DND-41 (cell line): ENCODE results near the gene RGS1.
A peak's percentile ranks its signal among the peaks of the same experiment; 100 is the strongest.

Source experiments
- ATAC-seq: fragments of 200-7000 bp; cut with Tn5 transposase; 3 replicates; pipeline ENCODE4 v1.9.1; 2021; ENCODE audit warnings: low read depth; ENCODE audit not compliant: insufficient read depth
- DNase-seq: peaks from one replicate; pipeline ENCODE4 v3.0.0-alpha.2; 2020
- H2AFZ ChIP-seq: 2 replicates; pipeline ENCODE4 v1.6.0; 2012; ENCODE audit warnings: low read depth, low read length
- H3K27ac ChIP-seq: 2 replicates; pipeline ENCODE4 v1.5.1; 2012; ENCODE audit warnings: low read length, inconsistent platforms
- H3K27me3 ChIP-seq: fragments of 200-600 bp; sonication (generic); 2 replicates; pipeline ENCODE4 v1.6.0; 2012; ENCODE audit warnings: low read length, mild to moderate bottlenecking, inconsistent platforms; ENCODE audit not compliant: insufficient read depth, poor library complexity
- H3K36me3 ChIP-seq: 2 replicates; pipeline ENCODE4 v1.5.1; 2012; ENCODE audit warnings: low read length, inconsistent platforms; ENCODE audit not compliant: insufficient read depth
- H3K4me1 ChIP-seq: 2 replicates; pipeline ENCODE4 v1.5.1; 2012; ENCODE audit warnings: mild to moderate bottlenecking, low read length; ENCODE audit not compliant: insufficient read depth
- H3K4me2 ChIP-seq: 2 replicates; pipeline ENCODE4 v1.6.0; 2012; ENCODE audit warnings: mild to moderate bottlenecking, moderate library complexity, low read length, inconsistent platforms; ENCODE audit not compliant: insufficient read depth
- H3K4me3 ChIP-seq, 2 experiments: fragments of 200-600 bp in 1 of 2; shearing (Covaris generic) in 1 of 2; 2 replicates each; pipeline ENCODE4 v1.5.1; 2012 to 2016; ENCODE audit warnings: inconsistent platforms in 2 of 2, low read length in 2 of 2, mild to moderate bottlenecking in 2 of 2, low read depth in 1 of 2, moderate library complexity in 1 of 2
- H3K79me2 ChIP-seq: 2 replicates; pipeline ENCODE4 v1.6.0; 2012; ENCODE audit warnings: low read length, inconsistent platforms; ENCODE audit not compliant: insufficient read depth
- H3K9ac ChIP-seq: 2 replicates; pipeline ENCODE4 v1.6.0; 2012; ENCODE audit warnings: low read depth, mild to moderate bottlenecking, inconsistent platforms, low read length, moderate library complexity
- H3K9me3 ChIP-seq: 2 replicates; pipeline ENCODE4 v1.5.1; 2012; ENCODE audit warnings: low read length, moderate library complexity, mild to moderate bottlenecking, inconsistent platforms; ENCODE audit not compliant: insufficient read depth, severe bottlenecking
- H4K20me1 ChIP-seq: 2 replicates; pipeline ENCODE4 v1.6.0; 2012; ENCODE audit warnings: low read length; ENCODE audit not compliant: insufficient read depth
- CTCF ChIP-seq: IDR thresholded peaks from 2 replicates; pipeline ENCODE4 v1.5.1; 2012; ENCODE audit warnings: borderline replicate concordance, low read length, moderate library complexity, mild to moderate bottlenecking; ENCODE audit not compliant: poor library complexity, severe bottlenecking; ENCODE audit errors: extremely low read depth
- EZH2 ChIP-seq: IDR thresholded peaks from 3 replicates; pipeline ENCODE4 v1.6.1; 2012; ENCODE audit warnings: borderline replicate concordance, low read depth, mild to moderate bottlenecking, moderate library complexity, low read length, inconsistent platforms; ENCODE audit not compliant: severe bottlenecking

Gene RGS1

GRCh38 chr1:192559115-192560006 is 16.2 kb upstream of the RGS1 start:
- no peaks in the 10 kb centered on the region for H4K20me1 ChIP-seq
- H3K79me2 ChIP-seq = no peaks in the 10 kb centered on the region
- ATAC-seq (peak; percentile 82), DNase-seq (peak; percentile 48)
- no peak overlapping the region for H3K4me2 ChIP-seq
- no peaks in the 10 kb centered on the region for H3K27me3 ChIP-seq
- peak overlapping the region; percentile 75 for H3K27ac ChIP-seq
- H3K9me3 ChIP-seq = no peaks in the 10 kb centered on the region
- peak overlapping the region; percentile 16; the same call in 1 of the 2 replicates for H2AFZ ChIP-seq
- 0 out of 2 replicates have a peak overlapping the region, but pooled peaks have one; percentile 3 for H3K9ac ChIP-seq
- peaks cover 59% of the 10 kb centered on the region for H3K4me1 ChIP-seq
- TF ChIP-seq CTCF (no peak), EZH2 (no peak)
- H3K4me3 ChIP-seq = no peak overlapping the region
- no peaks in the 10 kb centered on the region for H3K36me3 ChIP-seq

- Histone ChIP-seq H3K4me1 (peaks cover 59% of the 10 kb centered on the region), H4K20me1 (no peaks in the 10 kb centered on the region), H3K27ac (peak overlapping the region; percentile 27; the same call in 1 of the 2 replicates), H3K4me2 (no peak overlapping the region), H3K9me3 (no peaks in the 10 kb centered on the region), H3K79me2 (no peaks in the 10 kb centered on the region), H2AFZ (no peak overlapping the region; the same call in 1 of the 2 replicates), H3K9ac (no peak overlapping the region), H3K27me3 (no peaks in the 10 kb centered on the region), H3K4me3 (no peak overlapping the region), H3K36me3 (no peaks in the 10 kb centered on the region)
- ATAC-seq (no peak), DNase-seq (no peak)
- TF ChIP-seq CTCF (no peak), EZH2 (no peak)
Measured at GRCh38 chr1:192561301-192561700, 14.3 kb upstream of the RGS1 start.

GRCh38 chr1:192563129-192563528 is 12.4 kb upstream of the RGS1 start:
- Histone ChIP-seq H3K4me1 (peaks cover 53% of the 10 kb centered on the region), H3K4me3 (no peak overlapping the region), H2AFZ (no peak overlapping the region; the same call in 1 of the 2 replicates), H3K4me2 (no peak overlapping the region), H3K9ac (no peak overlapping the region), H3K27ac (no peak overlapping the region), H3K36me3 (no peaks in the 10 kb centered on the region), H3K79me2 (no peaks in the 10 kb centered on the region), H3K27me3 (no peaks in the 10 kb centered on the region), H3K9me3 (no peaks in the 10 kb centered on the region), H4K20me1 (no peaks in the 10 kb centered on the region)
- TF ChIP-seq CTCF (no peak), EZH2 (no peak)
- ATAC-seq (no peak), DNase-seq (no peak)
